Measurements from ENCODE around the gene CTXND2.
A peak's percentile ranks its signal among the peaks of the same experiment; 100 is the strongest.
"Not testable (repeated sequence)": the region's sequence is repeated elsewhere in the genome, so short reads cannot be mapped to it uniquely, and the experiment has no call there.

CTXND2 gene

DNA sequence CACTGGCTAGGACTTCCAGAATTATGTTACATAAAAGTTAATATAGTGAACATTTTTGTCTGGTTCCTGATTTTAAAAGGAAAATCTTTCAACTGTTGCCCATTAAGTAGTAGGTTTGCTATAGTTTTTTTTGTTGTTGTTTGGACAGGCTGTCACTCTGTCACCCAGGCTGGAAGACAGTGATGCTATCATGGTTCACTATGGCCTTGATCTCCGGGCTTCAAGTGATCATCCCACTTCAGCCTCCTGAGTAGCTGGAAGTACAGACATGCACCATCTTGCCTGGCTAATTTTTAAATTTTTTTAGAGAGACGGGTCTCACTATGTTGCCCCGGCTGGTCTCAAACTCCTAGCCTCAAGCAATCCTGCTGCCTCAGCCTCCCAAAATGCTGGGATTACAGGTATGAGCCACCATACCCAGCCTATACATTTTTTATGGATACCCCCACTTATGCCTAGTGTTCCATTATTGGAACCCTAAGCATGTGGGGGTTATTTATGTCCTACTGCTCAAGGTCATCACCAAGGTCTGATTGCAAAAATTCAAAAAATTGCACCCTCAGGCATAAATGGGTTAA is 6.5 kb downstream of the CTXND2 start:
- DNase-seq = no peak

DNA sequence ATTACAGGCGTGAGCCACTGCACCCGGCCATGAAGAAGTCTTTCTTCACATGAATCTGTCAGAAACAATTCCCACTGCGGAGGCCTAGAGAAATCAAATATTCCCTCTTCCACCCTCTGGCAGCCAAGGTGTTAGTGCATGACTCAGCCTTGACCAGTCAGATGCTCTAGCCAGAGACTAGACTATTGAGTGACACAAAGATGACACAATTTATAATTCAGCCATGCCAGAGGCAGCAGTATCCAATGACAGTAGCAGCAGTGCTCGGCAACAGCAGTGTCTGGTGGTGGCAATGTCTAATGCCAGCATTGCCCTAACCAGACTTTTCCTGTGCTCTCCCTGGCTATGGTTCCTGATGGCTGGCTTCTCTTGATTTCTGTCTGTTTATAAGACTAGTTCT is 8.7 kb downstream of the CTXND2 start:
- no peak for DNase-seq

DNA sequence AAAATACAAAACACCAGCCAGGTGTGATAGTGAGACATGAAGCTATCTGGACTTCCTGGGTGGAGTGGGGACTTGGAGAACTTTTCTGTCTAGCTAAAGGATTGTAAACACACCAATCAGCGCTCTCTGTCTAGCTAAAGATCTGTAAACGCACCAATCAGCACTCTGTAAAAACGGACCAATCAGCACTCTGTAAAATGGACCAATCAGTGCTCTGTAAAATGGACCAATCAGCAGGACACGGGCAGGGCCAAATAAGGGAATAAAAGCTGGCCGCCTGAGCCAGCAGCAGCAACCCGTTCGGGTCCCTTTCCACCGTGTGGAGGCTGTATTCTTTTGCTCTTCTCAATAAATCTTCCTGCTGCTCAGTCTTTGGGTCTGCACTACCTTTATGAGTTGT is 12.9 kb downstream of the CTXND2 start:
- DNase-seq = not testable (repeated sequence)

DNA sequence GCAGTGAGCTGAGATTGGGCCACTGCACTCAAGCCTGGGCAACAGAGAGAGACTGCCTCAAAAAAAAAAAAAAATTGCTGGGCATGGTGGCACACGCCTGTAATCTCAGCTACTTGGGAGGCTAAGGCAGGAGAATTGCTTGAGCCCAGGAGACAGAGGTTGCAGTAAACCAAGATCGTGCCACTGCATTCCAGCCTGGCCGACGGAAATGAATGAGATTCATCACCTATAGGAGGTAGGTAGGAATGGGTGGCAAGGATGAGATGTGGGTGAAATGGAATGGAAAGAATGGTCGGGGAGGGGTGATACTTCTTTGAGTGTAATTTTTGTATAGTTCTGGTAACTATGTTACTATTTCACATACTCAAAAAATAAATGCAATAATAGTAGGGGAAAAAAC is 15.4 kb downstream of the CTXND2 start:
- no peak for DNase-seq

DNA sequence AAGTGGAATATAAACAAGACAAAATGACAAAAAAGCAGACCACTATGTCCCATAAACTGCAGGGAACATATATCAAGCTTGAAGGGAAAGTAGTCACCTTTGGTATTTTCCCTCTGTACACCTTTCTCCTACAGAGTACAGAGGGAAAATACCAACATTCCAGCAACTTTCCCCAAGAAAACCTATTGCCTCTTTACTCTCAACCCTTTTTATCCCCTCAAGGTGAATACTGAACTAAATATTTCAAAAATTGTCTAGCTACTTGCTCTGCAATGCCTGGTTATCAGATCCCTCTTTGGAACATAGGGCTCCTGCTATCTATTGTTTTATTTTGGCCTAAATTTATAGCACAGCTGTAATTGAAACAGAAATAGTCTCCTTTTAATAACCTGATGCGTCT is 15.8 kb downstream of the CTXND2 start:
- DNase-seq = no peak

DNA sequence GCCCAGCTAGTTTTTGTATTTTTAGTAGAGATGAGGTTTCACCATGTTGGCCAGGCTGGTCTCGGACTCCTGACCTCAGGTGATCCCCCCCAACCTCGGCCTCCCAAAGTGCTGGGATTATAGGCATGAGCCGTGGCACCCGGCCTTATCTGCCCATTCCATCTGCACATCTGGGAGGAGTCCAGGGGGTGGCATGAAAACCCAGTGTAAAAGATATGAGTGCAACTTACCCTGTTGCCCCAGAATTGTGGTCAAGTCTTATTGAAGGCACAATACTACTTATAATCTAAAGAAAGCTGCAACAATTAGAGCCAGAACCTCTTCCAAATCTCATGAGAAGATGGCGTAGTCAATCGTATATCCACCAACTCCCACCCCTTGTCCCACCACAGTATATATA is 18.4 kb downstream of the CTXND2 start:
- DNase-seq = no peak

DNA sequence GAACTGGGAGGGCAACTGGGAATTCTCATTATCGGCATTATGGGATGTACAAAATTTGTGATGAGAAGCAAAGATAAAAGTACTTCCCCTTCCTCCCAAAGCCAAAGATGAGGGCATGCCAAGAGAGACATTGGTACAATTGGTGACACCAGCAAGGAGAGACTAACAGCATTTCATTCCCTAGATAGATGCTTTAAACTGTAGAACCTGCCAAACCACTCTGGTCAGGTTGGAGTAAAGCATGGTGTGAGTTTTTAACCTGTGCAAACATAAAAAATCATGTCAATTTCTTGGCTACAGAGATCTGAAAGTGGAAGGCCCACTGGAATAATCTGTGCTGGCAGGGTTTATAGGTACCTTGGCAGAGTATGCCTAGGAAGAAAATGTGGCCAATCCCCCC is 19.4 kb downstream of the CTXND2 start:
- no peak for DNase-seq

DNA sequence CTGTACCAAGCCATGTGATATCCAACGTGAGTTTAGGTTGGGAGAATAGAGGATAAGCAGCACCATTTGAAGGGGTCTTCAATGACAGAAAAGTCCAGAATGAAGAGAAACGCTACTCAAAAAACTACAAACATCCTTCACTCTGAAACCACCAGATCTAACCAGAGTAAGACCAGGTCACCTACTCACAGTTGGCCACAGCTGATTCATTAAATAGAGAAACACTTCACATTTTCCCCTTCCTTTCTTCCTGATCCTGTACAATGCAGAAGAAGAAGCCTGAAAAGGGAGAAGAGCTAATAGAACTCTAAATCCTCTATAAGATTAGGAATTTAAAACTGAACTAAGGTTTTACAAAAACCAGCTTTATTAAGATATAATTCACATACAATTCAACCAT is 19.9 kb downstream of the CTXND2 start:
- no peak for DNase-seq

DNA sequence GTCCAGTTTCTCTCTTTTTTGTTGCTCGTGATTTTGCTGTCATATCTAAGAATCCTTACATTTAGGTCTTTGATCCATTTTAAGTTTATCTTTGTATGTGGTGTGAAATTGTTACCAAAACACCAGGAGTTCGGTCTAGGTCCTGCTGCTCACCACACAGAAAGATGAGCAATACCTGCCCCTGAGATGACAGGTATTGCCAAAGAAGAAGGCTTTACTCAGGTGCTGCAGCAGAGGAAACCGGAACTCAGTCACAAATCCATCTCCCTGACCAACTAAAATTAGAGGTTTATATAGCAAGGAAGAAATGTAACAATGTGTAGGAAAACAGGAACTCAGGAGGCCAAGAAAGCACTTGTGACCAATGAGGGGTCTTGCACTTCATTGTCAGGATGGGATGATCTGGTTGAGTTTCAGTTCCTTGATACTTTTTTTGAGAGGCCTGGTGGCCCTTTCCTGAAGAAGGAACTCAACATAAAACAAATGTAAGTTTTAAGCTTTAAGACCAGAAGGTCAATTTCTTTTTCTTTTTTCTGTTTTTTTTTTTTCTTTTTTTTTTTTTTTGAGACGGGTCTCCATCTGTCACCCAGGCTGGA is 22.7 kb downstream of the CTXND2 start:
- no peak for DNase-seq

DNA sequence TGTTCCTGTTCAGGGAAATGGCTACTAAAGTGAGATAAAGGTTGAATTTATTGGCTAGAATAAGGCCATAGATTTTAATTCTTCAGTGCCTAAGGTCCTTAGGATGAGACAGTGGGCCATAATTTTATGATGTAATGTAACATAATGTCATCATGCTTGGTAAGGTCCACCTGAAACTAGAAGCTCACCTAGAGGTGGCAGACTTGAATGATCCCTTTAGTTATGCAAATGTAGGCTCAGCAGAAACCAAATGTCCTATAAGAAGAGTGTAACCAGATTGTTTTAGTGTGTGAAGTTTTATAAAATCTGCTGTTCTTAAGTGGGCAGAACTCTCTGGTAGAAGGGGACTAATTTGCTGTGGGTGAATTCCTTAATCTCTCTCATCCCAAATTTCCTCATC is 25.7 kb downstream of the CTXND2 start:
- no peak for DNase-seq

DNA sequence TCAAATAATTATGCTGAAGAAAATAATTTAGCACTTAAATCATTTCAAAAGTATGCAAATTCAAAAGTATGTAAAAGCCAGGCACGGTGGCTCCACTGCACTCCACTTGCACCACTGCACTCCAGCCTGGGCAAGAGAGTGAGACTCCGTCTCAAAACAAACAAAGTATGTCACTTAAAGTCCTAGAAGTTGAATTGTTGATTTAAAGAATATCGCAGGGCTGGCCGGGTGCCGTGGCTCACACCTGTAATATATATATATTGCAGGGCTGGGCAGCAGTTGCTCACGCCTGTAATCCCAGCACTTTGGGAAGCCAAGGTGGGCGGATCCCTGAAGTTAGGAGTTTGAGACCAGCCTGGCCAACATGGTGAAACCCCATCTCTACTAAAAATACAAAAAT is 30.5 kb downstream of the CTXND2 start:
- DNase-seq = no peak

DNA sequence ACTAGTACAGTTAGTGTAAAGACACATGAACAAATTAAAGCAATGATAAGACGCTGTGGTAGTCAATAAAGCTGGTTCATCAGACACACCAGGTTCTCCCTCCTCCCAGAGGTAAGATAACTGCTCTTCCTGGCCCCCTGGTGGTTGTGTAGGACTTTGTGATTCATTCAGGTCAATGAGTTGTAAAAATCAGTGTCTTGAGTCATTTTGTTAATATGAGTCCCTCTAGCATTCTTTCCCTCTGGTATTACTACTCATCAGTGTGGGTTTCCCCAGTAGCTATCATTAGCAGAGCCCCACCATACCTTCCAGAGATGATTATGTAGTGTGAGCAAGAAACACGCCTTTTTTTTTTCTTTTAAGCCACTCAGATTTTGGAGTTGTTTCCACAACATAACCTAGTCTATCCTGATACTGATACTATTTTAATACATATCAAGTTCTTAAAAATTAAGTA is 35.6 kb downstream of the CTXND2 start:
- DNase-seq = peak; percentile 46 to 90 (median 80)

DNA sequence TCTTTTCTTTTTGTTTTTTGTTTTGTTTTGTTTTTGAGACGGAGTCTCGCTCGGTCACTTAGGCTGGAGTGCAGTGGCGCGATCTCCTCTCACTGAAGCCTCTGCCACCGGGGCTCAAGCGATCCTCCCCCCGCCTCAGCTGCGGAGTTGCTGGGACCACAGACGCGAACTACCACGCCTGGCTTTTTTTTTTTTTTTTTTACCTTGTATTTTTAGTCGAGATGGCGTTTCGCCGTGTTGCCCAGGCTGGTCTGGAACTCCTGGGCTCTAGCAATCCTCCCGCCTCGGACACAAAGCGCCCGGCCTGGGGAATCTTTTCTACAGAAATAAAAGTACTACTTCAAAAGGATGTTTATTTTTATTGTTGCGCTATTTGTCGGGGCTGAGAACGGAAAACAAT is 38.1 kb downstream of the CTXND2 start:
- peak in 2 of 3 experiments; percentile 45 to 78 for DNase-seq

DNA sequence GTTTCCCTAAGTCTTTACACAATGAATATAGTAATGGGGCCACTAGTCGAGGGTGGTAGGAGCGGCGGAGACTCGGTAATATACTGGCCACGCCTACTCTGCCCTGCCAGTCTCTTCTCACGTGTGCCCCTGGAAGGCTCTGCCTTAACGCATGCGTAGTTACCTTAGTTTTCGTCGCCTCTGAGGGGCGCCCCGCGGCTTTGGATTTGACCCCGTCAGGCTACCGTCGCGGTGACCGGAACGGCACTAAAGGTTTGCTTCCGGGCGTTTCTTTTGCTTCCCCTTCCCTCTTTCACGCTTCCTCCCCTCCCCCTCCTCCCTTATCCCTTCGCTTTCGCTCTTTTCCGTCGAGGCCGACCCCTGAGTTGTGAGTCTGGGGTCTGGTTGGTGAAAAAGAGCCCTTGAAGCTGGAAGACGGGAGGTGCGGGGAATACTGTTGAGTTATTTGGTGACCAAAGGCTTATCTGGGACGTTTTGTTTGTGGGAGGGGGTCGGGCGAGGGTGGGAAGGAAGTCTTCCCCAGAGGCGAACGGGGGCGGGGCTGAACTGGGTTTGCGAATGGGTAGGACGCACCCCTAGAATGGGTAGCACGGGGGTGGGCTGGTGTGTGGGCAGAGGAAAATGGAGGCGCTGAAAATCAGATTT is 39.3 kb downstream of the CTXND2 start, which contains the start of gene SETDB1:
SETDB1 (plus strand) TSS at position 267 of the 645 bp plus-strand sequence. CDS start 1,352 bp downstream, outside the sequence.
- DNase-seq = peak; percentile 98 to 100 (median 99)

DNA sequence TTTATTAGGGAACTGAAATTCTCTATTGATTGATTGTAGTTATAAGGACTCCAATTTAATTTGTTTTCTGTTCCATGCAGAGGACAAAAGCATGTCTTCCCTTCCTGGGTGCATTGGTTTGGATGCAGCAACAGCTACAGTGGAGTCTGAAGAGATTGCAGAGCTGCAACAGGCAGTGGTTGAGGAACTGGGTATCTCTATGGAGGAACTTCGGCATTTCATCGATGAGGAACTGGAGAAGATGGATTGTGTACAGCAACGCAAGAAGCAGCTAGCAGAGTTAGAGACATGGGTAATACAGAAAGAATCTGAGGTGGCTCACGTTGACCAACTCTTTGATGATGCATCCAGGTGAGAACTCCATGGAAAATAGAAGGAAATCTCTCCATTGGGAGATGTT is 40.7 kb downstream of the CTXND2 start:
- DNase-seq = no peak

DNA sequence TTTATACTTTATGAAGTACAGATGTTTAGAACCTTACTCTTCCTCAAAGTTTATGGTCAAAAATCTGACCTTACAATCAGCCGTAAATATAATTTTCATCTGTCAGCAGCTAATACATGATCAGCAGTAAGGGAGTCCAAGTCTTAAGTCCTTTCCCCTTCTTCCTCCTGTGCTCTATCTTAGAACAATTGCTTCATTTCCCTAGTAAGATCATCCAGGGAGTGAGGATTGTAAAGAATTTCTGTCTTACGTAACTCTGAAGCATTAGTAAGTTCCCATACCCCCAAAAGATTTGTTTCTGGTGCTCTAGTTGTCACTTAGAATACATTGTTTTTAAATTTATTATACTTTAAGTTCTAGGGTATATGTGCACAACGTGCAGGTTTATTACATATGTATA is 41.4 kb downstream of the CTXND2 start:
- DNase-seq = no peak

DNA sequence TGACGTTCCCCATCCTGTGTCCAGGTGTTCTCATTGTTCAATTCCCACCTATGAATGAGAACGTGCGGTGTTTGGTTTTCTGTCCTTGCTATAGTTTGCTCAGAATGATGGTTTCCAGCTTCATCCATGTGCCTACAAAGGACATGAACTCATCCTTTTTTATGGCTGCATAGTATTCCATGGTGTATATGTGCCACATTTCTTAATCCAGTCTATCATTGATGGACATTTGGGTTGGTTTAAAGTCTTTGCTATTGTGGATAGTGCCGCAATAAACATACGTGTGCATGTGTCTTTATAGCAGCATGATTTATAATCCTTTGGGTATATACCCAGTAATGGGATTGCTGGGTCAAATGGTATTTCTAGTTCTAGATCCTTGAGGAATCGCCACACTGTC is 41.8 kb downstream of the CTXND2 start:
- not testable (repeated sequence) for DNase-seq

DNA sequence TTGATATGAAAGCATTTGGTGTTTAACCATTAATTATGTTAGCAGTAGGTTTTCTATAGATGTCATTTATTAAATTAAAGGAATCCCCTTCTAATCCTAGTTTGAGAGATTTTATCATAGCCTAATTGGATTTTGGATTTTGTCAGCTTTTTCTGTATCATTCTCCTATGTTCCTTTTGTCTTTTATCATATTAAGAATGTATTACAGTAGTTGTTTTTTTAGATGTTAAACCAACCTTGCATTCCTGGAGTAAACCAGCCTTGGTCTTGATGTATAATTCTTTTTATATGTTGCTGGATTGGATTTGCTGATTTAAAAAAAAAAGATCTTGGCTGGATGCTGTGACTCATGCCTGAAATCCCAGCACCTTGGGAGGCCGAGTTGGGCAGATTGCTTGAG is 44.8 kb downstream of the CTXND2 start:
- peak; percentile 2 to 56 (median 12) for DNase-seq

DNA sequence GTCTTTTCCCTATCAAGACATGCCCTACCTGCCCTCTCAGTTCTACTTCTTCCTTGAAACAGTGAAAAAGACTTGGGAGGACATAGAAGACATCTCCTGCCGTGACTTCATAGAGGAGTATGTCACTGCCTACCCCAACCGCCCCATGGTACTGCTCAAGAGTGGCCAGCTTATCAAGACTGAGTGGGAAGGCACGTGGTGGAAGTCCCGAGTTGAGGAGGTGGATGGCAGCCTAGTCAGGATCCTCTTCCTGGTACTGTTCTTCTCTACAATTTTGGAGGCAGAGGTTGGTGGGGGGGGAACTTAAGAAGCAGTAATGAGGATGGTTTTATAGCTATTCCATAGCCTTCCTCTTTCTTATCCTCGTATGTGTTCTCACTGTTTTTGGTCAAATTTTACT is 57.9 kb downstream of the CTXND2 start:
- DNase-seq = no peak

DNA sequence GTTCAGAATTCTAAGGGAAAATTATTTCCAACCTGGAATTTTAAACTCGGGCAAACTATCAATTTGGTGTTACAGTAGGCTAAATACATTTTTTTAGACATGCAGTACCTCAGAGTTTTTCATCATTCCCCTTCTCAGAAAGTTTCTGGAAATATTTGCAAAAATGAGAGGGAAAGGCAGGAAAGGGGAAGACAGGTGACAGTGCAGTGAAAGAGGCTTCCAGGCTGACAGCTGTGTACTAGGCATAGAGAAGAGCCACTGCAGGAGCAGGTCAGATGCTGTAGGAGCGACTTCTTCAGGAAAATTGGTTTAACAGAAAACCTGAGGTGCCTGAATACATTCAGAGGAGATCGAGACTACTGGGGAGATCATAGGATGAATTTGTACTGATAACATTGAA is 67.8 kb downstream of the CTXND2 start:
- no peak for DNase-seq

DNA sequence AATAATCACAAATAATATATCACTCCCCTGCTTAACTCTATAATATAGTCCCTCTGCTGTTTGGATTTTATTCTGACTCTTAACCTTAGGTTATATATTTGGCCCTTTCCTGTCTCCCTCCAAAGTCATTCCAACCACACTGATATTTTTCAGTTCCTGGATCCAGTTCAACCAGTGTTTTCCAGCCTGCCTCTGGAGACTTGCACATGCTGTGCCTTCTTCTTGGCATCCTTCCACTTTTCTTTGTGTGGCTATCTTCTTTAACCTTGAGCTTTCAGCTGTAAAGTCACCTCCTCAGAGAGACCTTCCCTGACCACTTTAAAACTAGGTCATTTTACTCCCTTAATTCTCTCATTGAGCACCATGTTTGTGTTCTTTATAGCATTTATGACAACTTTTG is 68.3 kb downstream of the CTXND2 start:
- DNase-seq = no peak

DNA sequence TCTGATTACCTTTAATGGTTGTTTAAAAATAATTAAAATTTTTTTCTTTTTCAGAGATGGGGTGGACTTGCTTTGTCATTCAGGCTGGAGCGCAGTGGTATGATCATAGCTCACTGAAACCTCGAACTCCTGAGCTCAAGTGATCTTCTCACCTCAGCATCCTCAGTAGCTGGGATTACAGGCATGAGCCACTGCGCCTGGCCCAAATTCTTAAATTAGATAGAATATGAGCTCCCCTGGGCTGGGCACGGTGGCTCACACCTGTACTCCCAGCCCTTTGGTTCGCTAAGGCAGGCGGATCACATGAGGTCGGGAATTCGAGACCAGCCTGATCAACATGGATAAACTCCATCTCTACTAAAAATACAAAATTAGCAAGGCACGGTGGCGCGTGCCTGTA is 70.7 kb downstream of the CTXND2 start:
- no peak for DNase-seq

DNA sequence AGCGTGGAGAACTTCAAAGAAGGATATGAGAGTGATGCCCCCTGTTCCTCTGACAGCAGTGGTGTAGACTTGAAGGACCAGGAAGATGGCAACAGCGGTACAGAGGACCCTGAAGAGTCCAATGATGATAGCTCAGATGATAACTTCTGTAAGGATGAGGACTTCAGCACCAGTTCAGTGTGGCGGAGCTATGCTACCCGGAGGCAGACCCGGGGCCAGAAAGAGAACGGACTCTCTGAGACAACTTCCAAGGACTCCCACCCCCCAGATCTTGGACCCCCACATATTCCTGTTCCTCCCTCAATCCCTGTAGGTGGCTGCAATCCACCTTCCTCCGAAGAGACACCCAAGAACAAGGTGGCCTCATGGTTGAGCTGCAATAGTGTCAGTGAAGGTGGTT is 73.7 kb downstream of the CTXND2 start:
- DNase-seq = no peak

DNA sequence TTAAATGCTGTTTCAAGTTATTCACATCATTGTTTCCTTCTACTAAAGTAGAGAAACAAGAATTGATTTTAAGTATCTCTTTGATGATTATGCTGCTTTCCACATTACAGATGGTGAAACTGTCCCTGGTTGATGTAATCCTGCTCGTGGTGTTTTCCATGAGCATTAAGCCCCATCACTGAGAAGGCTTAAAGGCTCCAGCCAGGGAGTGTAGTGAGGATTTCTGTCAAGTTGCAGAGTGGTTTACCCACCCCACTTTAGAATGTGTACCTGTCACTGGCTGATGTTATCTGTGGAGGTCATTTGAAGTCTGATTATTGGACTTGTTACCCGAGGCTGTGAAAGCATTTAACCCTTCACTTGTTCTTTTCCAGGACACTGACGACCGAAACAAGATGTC is 74.8 kb downstream of the CTXND2 start:
- DNase-seq = no peak

All from NCI-H1417 (cell line).